ENCODE measurements around the gene AUP1.

- TF ChIP-seq EP300 (IDR thresholded peaks at IDR 0.05) (no peak), CTCF (IDR thresholded peaks at IDR 0.05) (peak in 2 of 4 experiments; percentile 7 to 10)
Observed at GRCh38 chr2:74529357-74530238, at the start of gene AUP1, which contains the start of gene HTRA2.

All from gastroesophageal sphincter (tissue), 3 donors.